ENCODE results near the gene IGFBP6. TPM values are rescaled to one million over a fixed set of nuclear protein-coding genes. Genes with fewer than 3 reads are reported as not detected.

The IGFBP6 gene
- total and polyA plus RNA-seq, 9 of the 15 experiments (the other 6 are each of a cell fraction or from before 2014, with no cell fraction given): 0.15 to 1.4 (median 0.54) TPM

- in situ Hi-C loops (cut with MboI) (no loop called here), intact Hi-C loops (cut with micrococcal nuclease) (no loop called here)
- DNase-seq (ENCODE audit: extremely low read depth in 1 of 4, low spot score in 3 of 4): no peak
- no peak for TF ChIP-seq CC2D1A (IDR thresholded peaks at IDR 0.05)
- peak; percentile 94 for TF ChIP-seq PHF20 (IDR thresholded peaks at IDR 0.05; ENCODE audit: partially characterized antibody)
- peak; percentile 43 to 61; a peak in 3 of 4 replicates for TF ChIP-seq TRIM24 (IDR thresholded peaks at IDR 0.05)
- TF ChIP-seq SMARCA4 (IDR thresholded peaks at IDR 0.05): no peak
- peak in 1 of 2 experiments; percentile 50; a peak in 1 of 4 replicates for TF ChIP-seq KDM1A (IDR thresholded peaks at IDR 0.05)
- TF ChIP-seq ASH1L (IDR thresholded peaks at IDR 0.05; ENCODE audit: borderline replicate concordance, low read depth, partially characterized antibody): peak; percentile 32
- TF ChIP-seq ERF (CRISPR knock-in tag; IDR thresholded peaks at IDR 0.05): no peak
- TF ChIP-seq PRMT5 (CRISPR knock-in tag; IDR thresholded peaks at IDR 0.05): no peak
- no peak for TF ChIP-seq ZNF586 (CRISPR knock-in tag; conservative IDR thresholded peaks at IDR 0.05)
- TF ChIP-seq YBX1 (IDR thresholded peaks at IDR 0.05): no peak
- TF ChIP-seq TRIM28 (IDR thresholded peaks at IDR 0.05): no peak
- TF ChIP-seq NONO (IDR thresholded peaks at IDR 0.05; ENCODE audit: low read depth in 2 of 2, low read length in 1 of 2): no peak
- TF ChIP-seq BCOR (IDR thresholded peaks at IDR 0.05): no peak
- TF ChIP-seq NFRKB (IDR thresholded peaks at IDR 0.05; ENCODE audit: low read depth): peak; percentile 90
- TF ChIP-seq ZNF436 (CRISPR knock-in tag; IDR thresholded peaks at IDR 0.05): no peak
- TF ChIP-seq HDAC2 (IDR thresholded peaks at IDR 0.05): no peak
- TF ChIP-seq LEF1 (IDR thresholded peaks at IDR 0.05): peak; percentile 58; the same call in 1 of the 2 replicates
- Histone ChIP-seq H3K4me3 (no peak overlapping the region), H3K9me1 (ENCODE audit: control insufficient read depth, insufficient read depth, low read length) (no peaks in the 10 kb centered on the region), H3K9ac (ENCODE audit: insufficient read depth in 1 of 2, low read depth in 2 of 2, low read length in 2 of 2) (no peak overlapping the region), H3K36me3 (ENCODE audit: control insufficient read depth, insufficient read depth, low read length) (no peaks in the 10 kb centered on the region), H3K9me3 (replicated peaks; ENCODE audit: control insufficient read depth, insufficient read depth, low read depth, low read length) (peaks cover 5% of the 10 kb centered on the region), H2AFZ (ENCODE audit: low read depth, low read length) (no peak overlapping the region), H3K27ac (ENCODE audit: extremely low read depth, low read depth, low read length) (no peak overlapping the region), H3K27me3 (ENCODE audit: control insufficient read depth in 2 of 2, insufficient read depth in 2 of 2, low read length in 2 of 2) (no peaks in the 10 kb centered on the region), H4K20me1 (replicated peaks; ENCODE audit: control insufficient read depth, insufficient read depth, low read length) (no peaks in the 10 kb centered on the region), H3K4me2 (ENCODE audit: insufficient read depth, low read length) (no peak overlapping the region), H3K79me2 (ENCODE audit: control insufficient read depth, insufficient read depth, low read length) (no peaks in the 10 kb centered on the region), H3K4me1 (replicated peaks in 1 of 2; ENCODE audit: control insufficient read depth in 2 of 2, insufficient read depth in 2 of 2, low read length in 2 of 2) (peaks cover 6 to 9% of the 10 kb centered on the region in 2 experiments; a peak in 3 of 5 replicates)
- no peak for ATAC-seq
- CTCF ChIA-PET (ENCODE audit: low intra/inter-chr PET ratio): no interaction called here
- 81% methylated on average over 5 of the region's 5 CpGs for WGBS (ENCODE audit: insufficient coverage, low coverage, missing lambda C conversion rate)
- BruUV-seq (replicated peaks): no TSS peak
- no peak for FAIRE-seq
- POLR2A ChIA-PET: no interaction called here
These were observed 49.7 kb downstream of the IGFBP6 start for GRCh38 chr12:53147181-53147580.
